Adrenal gland (tissue), 12 donors: Measurements from ENCODE around the gene PSENEN. TPM values are rescaled to one million over a fixed set of nuclear protein-coding genes. Genes with fewer than 3 reads are reported as not detected.
A peak's percentile ranks its signal among the peaks of the same experiment; 100 is the strongest.
"Not testable (repeated sequence)": the region's sequence is repeated elsewhere in the genome, so short reads cannot be mapped to it uniquely, and the experiment has no call there.

Experiments used
- DNase-seq, 7 donors: peaks; one replicate each; pipeline ENCODE4 v3.0.0-alpha.2; 2019 to 2020
- H3K27ac ChIP-seq, 5 donors: fragments of 200-600 bp; sonication (generic) in 4 of 5; 1 replicate in 3 of 5; 2 replicates in 2 of 5; pipeline versions ENCODE4 v1.5.1 to v1.8.0; 2016 to 2020; ENCODE audit warnings: mild to moderate bottlenecking in 1 of 5
- H3K27me3 ChIP-seq: fragments of 200-600 bp; 2 replicates; pipeline ENCODE4 v1.8.0; 2021
- H3K36me3 ChIP-seq, 2 donors: fragments of 200-600 bp; replicated peaks in 1 of 2; 1 replicate in 1 of 2; 2 replicates in 1 of 2; pipeline versions ENCODE4 v1.5.1 to v1.8.0; 2018 to 2022
- H3K4me1 ChIP-seq, 2 donors: fragments of 200-600 bp; replicated peaks in 1 of 2; 1 replicate in 1 of 2; 2 replicates in 1 of 2; pipeline versions ENCODE4 v1.5.1 to v1.8.0; 2018 to 2021
- H3K4me3 ChIP-seq, 4 donors: fragments of 200-600 bp; sonication (generic) in 3 of 4; one replicate each; pipeline ENCODE4 v1.5.1; 2016 to 2018
- H3K9me3 ChIP-seq, 3 donors: fragments of 200-600 bp; sonication (generic) in 1 of 3; replicated peaks in 1 of 3; 1 replicate in 2 of 3; 2 replicates in 1 of 3; pipeline versions ENCODE4 v1.5.1 to v1.8.0; 2016 to 2021
- POLR2A ChIP-seq, 2 donors: fragments of 450-650 bp; IDR thresholded peaks; one replicate each; pipeline ENCODE4 v1.6.1; 2017; ENCODE audit warnings: antibody characterized with exemption in 2 of 2, mild to moderate bottlenecking in 2 of 2, moderate library complexity in 1 of 2
- WGBS, 4 donors: extraction: QIAGEN DNeasy Blood & Tissue Kit in 2 of 4; methylation state at CpG; one replicate each; pipeline versions ENCODE4 v1.1.5 to v1.1.7; 2013 to 2017; 5-methylcytosine and 5-hydroxymethylcytosine counted together
- intact Hi-C, 2 donors: fragments of 100-400 bp; cut with DNase I; formaldehyde crosslinking; loops; one replicate each; pipeline versions ENCODE4 v1.14.1 to v1.15.0; 2022 to 2023
- polyA plus RNA-seq, 3 donors: library from polyadenylated mRNA; stranded (reverse); fragments of 200-250 nt in 2 of 3; fragments of 350-450 nt in 1 of 3; fragmentation: Illumina TruSeq in 1 of 3; extraction: RNeasy Lipid Tissue Mini Kit (QIAGEN cat#74804) in 1 of 3; gene quantifications; one replicate each; pipeline ENCODE4 v1.2.3, GENCODE V29; 2013 to 2014
- total RNA-seq, 9 donors: library from RNA; depleted of rRNA in 4 of 9; stranded (reverse); fragments of >200 nt in 4 of 9; fragments of 120-200 nt in 1 of 9; fragmentation: NEBNext Ultra II Directional in 1 of 9; extraction: Animal tissue kit (Norgen Biotek cat#: 25700) in 1 of 9; gene quantifications; one replicate each; pipeline versions ENCODE4 v1.1.0 to v1.2.4, GENCODE V29; 2013 to 2023
- TF ChIP-seq, protein P1 (sequence below), 6 experiments: fragments of 450-650 bp in 4 of 6; fragments of 200-600 bp in 2 of 6; sonication (generic) in 1 of 6; IDR thresholded peaks; 1 replicate in 5 of 6; 2 replicates in 1 of 6; pipeline versions ENCODE4 v1.5.1 to v1.8.0; 2016 to 2021; ENCODE audit warnings: antibody characterized with exemption in 6 of 6, mild to moderate bottlenecking in 2 of 6, moderate library complexity in 1 of 6
- donor health status: healthy with polysubstance abuse.
- donor health status: Bipolar disorder and iron deficiency.
- donor health status: DM: yes; HTN: yes; CAD: no.
- donor health status: DM: no; HTN: no; CAD: no.
- donor health status: DM: no; HTN: no; CAD: no.
- donor health status: DM: yes; HTN: yes; CAD: no.

PSENEN gene
- total and polyA plus RNA-seq, 12 donors = 29.5 to 230 (median 77.3) TPM

DNA sequence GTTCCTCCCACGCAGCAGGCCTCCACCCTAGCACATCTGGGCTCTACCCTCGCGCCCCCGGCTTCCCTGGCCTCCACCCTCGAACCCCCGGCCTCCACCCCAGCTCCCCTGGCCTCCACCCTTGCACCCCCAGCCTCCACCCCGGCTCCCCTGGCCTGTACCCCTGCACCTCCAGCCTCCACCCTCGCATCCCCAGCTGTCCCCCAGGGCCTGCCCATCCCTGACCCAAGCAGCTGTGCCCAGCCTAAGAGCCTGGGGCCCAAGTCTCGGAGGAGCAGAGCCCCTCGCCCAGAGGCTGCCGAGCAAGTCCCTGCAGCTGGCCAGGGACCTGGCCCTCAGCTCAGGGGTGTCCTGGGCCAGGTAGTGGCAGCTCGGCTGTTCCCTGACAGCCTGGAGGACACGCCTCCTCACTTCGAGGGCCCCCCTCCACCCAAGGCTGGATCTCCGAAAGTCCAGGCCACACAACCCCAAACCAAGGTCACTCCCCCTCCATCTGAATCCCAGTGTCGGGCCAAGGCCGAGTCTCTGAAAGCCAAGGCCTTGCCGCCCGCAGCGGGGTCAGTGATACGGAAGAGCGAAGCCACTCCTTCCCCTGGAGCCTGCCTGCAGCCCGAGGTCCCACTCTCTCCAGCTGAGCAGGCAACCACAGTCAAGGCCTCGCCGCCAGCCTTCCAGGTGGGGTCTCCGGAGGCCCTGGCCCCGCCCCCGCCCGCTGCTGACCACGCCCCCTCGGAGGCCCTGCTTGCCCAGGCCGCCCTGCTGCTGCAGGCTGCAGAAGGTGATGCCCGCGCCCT, 22.0 kb downstream of the PSENEN start:
- peak in 1 of 2 donors; percentile 9 for TF ChIP-seq POLR2A (IDR thresholded peaks at IDR 0.05)
- TF ChIP-seq, protein P1, sequence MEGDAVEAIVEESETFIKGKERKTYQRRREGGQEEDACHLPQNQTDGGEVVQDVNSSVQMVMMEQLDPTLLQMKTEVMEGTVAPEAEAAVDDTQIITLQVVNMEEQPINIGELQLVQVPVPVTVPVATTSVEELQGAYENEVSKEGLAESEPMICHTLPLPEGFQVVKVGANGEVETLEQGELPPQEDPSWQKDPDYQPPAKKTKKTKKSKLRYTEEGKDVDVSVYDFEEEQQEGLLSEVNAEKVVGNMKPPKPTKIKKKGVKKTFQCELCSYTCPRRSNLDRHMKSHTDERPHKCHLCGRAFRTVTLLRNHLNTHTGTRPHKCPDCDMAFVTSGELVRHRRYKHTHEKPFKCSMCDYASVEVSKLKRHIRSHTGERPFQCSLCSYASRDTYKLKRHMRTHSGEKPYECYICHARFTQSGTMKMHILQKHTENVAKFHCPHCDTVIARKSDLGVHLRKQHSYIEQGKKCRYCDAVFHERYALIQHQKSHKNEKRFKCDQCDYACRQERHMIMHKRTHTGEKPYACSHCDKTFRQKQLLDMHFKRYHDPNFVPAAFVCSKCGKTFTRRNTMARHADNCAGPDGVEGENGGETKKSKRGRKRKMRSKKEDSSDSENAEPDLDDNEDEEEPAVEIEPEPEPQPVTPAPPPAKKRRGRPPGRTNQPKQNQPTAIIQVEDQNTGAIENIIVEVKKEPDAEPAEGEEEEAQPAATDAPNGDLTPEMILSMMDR (IDR thresholded peaks at IDR 0.05) = no peak
- Histone ChIP-seq H3K4me3 (no peak overlapping the region), H3K27ac (peak overlapping the region in 3 of 5 donors; percentile 27 to 51 (median 41)), H3K27me3 (no peaks in the 10 kb centered on the region), H3K9me3 (no peaks in the 10 kb centered on the region), H3K36me3 (peaks cover 0 to 10% of the 10 kb centered on the region in 2 donors), H3K4me1 (peaks cover 0 to 5% of the 10 kb centered on the region in 2 donors)
- peak; percentile 68 to 86 (median 72) for DNase-seq
- intact Hi-C loops = no loop called here
- 28 to 45% (median 41%) methylated on average over 9 to 34 of the region's 34 CpGs for WGBS, 4 donors

DNA sequence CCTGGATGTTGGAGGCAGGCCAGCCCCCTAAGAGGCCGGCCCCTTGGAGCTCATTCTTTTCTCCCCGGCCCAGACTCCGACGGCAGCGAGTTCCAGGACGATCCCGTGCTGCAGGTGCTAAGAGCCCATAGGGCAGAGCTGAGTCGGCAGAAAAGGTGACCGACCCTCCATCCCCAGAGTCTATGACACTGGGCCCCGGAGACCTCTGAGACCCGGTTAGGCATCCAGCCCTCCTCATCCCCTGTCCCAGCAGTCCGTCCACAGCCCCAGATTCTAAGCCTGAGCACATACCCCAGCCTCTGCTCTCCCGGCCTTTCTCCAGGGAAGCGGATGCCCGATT, 22.6 kb downstream of the PSENEN start:
- intact Hi-C loops = no loop called here
- H3K4me3 ChIP-seq = no peak overlapping the region
- H3K27me3 ChIP-seq = no peaks in the 10 kb centered on the region
- peak in 1 of 7 donors; percentile 47 for DNase-seq
- peaks cover 0 to 5% of the 10 kb centered on the region in 2 donors for H3K4me1 ChIP-seq
- WGBS, 4 donors = 35 to 67% (median 47%) methylated on average over 8 to 15 of the region's 15 CpGs
- H3K27ac ChIP-seq = peak overlapping the region in 2 of 5 donors; percentile 41 to 51
- TF ChIP-seq POLR2A (IDR thresholded peaks at IDR 0.05) = no peak
- TF ChIP-seq, protein P1 (IDR thresholded peaks at IDR 0.05) = no peak
- H3K36me3 ChIP-seq = peaks cover 0 to 10% of the 10 kb centered on the region in 2 donors
- H3K9me3 ChIP-seq = no peaks in the 10 kb centered on the region

DNA sequence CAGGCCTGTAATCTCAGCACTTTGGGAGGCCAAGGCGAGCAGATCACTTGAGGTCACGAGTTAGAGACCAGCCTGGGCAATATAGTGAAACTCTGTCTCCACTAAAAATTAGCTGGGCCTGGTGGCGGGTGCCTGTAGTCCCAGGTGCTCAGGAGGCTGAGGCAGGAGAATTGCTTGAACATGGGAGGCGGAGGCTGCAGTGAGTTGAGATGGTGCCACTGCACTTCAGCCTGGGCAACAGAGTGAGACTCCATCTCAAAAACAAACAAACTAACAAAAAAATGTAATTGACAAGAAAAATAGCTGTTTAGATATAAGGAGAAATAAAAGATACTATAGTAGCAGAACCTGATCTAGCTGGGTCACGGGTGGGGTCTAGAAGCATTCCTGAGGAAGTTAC, 26.9 kb downstream of the PSENEN start:
- H3K4me1 ChIP-seq = peaks cover 0 to 10% of the 10 kb centered on the region in 2 donors
- H3K4me3 ChIP-seq, H3K9me3 ChIP-seq, intact Hi-C loops, DNase-seq, H3K36me3 ChIP-seq, H3K27ac ChIP-seq, H3K27me3 ChIP-seq: not testable (repeated sequence)
- WGBS, 4 donors = 88 to 100% (median 94%) methylated on average over 3 to 5 of the region's 5 CpGs

DNA sequence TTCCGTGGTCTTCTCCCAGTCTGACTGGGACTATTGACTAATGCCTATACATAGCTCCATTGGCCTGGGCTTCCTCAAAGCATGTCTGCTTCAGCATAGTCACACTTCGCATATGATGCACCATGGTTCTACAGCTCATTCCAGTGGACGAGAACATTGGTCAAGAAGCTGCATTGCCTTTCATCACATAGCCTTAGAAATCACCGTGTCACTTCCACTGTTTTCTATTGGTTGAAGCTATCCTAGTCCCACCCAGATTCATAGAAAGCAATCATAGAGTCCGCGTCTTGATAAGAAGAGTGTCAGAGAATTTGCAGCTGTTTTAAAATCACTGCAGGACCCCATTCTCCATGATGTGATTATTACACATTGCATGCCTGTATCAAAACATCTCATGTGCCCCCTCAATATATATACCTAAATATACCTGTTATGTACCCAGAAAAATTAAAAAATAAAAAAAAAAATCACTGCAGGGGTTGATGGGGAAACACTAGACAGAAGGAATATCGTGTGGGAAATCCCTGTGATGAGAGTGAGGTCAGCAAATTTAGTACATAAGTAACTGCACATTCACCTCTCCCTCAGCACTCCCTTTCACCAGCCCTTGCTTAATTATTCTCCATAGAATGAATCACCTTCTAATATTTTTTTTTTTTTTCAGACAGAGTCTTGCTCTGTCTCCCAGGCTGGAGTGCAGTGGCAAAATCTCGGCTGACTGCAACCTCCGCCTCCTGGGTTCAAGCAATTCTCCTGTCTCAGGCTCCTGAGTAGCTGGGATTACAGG, 27.8 kb downstream of the PSENEN start:
- no peak for DNase-seq
- Histone ChIP-seq H3K27ac (no peak overlapping the region), H3K9me3 (no peaks in the 10 kb centered on the region), H3K36me3 (no peaks in the 10 kb centered on the region), H3K4me3 (no peak overlapping the region), H3K4me1 (peaks cover 0 to 5% of the 10 kb centered on the region in 2 donors), H3K27me3 (no peaks in the 10 kb centered on the region)
- 50 to 55% (median 52%) methylated on average over 9 of the region's 9 CpGs for WGBS, 4 donors
- no peak for TF ChIP-seq POLR2A (IDR thresholded peaks at IDR 0.05)
- TF ChIP-seq, protein P1 (IDR thresholded peaks at IDR 0.05) = no peak
- intact Hi-C loops = no loop called here
